DND-41 (cell line): ENCODE data around the gene SELE.

Experiments
- CTCF ChIP-seq: IDR thresholded peaks from 2 replicates; pipeline ENCODE4 v1.5.1; 2012; ENCODE audit warnings: borderline replicate concordance, low read length, moderate library complexity, mild to moderate bottlenecking; ENCODE audit not compliant: poor library complexity, severe bottlenecking; ENCODE audit errors: extremely low read depth
- EZH2 ChIP-seq: IDR thresholded peaks from 3 replicates; pipeline ENCODE4 v1.6.1; 2012; ENCODE audit warnings: borderline replicate concordance, low read depth, mild to moderate bottlenecking, moderate library complexity, low read length, inconsistent platforms; ENCODE audit not compliant: severe bottlenecking

GRCh38 chr1:169750041-169750440, 16.2 kb upstream of the SELE start:
- TF ChIP-seq CTCF, result no peak
- TF ChIP-seq EZH2, result no peak
